Measurements from ENCODE around the gene RNF144B.
"Not testable (repeated sequence)": the region's sequence is repeated elsewhere in the genome, so short reads cannot be mapped to it uniquely, and the experiment has no call there.

DNA sequence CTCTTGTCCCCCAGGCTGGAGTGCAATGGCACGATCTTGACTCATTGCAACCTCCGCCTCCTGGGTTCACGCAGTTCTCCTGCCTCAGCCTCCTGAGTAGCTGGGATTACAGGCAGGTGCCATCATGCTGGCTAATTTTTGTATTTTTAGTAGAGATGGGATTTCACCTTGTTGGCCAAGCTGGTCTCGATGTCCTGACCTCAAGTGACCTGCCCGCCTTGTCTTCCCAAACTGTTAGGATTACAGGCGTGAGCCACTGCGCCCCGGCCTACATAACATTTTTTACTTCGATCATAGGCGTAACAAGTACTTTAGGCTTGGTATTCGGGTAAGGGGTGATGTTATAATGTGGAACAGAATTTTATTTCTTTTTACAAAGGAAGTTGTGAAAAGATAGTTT, 22.5 kb downstream of the RNF144B start:
- TF ChIP-seq, protein P1, sequence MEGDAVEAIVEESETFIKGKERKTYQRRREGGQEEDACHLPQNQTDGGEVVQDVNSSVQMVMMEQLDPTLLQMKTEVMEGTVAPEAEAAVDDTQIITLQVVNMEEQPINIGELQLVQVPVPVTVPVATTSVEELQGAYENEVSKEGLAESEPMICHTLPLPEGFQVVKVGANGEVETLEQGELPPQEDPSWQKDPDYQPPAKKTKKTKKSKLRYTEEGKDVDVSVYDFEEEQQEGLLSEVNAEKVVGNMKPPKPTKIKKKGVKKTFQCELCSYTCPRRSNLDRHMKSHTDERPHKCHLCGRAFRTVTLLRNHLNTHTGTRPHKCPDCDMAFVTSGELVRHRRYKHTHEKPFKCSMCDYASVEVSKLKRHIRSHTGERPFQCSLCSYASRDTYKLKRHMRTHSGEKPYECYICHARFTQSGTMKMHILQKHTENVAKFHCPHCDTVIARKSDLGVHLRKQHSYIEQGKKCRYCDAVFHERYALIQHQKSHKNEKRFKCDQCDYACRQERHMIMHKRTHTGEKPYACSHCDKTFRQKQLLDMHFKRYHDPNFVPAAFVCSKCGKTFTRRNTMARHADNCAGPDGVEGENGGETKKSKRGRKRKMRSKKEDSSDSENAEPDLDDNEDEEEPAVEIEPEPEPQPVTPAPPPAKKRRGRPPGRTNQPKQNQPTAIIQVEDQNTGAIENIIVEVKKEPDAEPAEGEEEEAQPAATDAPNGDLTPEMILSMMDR (IDR thresholded peaks at IDR 0.05; ENCODE audit: insufficient read depth, low read length), result not testable (repeated sequence)
- TF ChIP-seq POLR2AphosphoS5 (IDR thresholded peaks at IDR 0.05; ENCODE audit: low read depth), result not testable (repeated sequence)

Data from HL-60 (cell line).